HG02798 (cell line): ENCODE data around the gene NRP2.
A peak's percentile ranks its signal among the peaks of the same experiment; 100 is the strongest.

Source experiments
- ATAC-seq: cut with Tn5 transposase; IDR thresholded peaks from one replicate; pipeline ENCODE4 v1.9.1; 2021; ENCODE audit warnings: mild to moderate bottlenecking; ENCODE audit not compliant: unreplicated experiment, poor library complexity

The NRP2 gene

DNA sequence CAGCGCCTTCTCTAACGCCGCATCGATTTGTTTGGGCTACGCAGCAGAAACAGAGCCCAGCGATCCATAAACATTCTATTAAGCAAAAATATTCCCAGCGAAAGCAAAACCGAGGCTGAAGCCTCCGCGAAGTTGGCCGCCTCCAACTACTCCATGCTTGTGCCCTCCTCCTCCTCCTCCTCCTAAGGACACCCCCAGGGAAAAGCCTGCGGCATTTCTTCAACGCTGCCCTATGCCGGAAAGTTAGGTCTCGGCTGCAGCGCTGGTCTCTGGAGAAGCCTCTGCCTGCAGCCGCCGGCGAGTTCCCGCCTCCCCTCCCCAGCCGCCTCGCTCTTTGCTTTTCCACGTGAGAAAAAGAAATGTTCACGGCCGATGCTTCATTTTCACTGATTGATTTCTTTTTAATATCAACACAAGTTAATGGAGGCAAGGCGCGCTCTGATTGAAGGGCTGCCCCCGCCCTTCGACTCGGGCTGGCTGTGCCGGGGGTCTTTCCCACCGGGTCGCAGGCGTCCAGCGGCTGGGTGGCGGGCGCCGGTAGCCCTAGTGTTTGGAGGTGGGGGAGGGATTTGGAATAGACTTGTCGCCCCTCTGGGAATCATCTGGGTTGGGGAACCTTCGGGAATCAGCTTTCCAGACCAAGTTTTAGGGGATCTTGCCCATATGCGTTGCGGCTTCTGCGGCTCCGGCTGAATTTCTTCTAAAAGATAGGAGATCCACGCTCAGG is 3.9 kb downstream of the NRP2 start:
- ATAC-seq: no peak

DNA sequence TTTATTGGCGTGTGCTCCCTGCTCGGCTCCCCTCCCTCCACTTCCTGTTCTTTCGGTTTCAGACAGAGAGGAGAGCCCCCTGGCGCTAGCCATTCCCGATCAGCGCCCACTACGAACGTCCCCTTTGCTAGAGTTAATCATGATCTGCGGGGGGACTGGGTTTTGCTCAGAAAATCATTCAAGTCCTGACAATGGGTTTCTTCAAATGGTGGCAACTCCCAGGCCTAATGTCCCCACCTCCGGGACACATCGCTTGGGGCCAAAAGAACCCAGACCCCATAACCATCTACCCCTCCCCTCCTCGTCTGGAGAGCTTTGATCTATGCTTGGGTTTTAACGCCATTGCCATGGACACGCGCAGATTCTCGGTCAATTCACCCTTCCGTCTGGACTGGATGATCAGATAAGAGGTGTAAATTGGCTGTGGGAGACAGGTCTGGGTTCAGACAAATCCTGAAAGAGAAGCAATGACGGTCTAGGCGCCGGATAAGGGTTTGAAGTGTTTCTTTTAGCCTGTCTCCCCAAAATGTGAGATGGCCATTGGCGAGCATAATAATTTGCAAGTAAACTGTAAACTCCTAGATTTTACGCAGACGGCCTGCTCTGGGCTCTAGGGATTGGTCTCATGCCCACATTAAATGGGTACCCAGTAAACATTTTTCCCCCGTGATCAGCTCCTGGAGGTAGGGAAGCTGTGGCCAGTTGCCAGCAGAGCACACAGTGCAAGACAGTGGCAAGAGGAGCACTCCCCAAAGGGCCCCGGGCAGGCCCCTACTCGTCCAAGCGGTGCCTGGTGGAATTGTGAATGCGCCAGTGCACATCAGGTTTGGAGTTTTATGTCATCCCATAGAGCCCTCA is 4.7 kb downstream of the NRP2 start:
- ATAC-seq: no peak

DNA sequence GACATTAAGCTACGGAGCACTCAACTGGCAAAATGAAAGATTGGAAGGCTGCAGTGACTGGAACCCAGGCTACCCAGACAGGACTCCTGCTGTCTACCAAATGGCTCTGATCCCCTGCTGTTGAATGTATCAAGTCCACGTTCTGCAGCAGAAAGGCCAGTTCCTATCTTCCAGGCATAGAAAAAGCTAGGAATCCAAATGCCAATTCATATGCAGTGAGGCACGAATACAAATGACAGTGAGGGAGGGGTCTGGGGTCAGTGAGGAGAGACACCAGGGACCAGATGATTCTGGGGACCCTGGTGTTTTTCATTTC is 5.3 kb downstream of the NRP2 start:
- ATAC-seq: no peak

DNA sequence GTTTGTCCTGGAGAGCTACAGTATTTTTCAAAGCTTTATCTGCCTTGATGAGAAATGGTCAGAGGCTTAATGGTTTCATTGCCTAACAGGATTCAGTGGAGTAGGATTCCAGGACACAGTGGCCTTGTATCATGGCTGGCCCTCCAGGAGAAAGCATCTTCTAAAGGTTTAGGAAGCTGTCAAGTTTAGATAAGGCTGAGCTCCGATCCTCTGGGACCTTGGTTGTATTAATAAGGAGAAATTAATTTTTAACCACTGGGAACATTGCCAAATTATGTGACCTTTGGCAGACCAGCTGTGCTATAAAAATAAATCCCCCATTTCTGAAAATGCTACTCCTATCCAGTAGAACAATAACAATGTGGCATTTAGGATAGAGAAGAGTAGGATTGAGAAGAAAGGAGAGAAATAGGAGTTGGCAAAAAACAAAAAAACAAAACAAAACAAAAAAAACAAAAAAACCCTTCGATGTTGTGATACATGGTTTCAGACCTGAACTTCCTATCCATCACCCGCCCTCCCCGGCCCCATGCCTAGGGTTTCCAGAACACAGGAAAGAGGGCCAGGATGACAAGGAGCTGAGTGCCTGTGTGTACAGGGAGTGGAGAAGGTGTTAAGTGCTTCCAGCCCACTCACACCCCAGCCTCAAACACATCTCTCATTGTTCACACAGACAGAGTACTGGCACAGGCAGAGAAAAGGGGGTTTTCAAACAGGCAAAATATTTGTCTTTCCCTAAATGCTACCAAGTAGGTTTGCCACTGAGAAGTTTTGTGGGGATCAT is 6.3 kb downstream of the NRP2 start:
- no peak for ATAC-seq

DNA sequence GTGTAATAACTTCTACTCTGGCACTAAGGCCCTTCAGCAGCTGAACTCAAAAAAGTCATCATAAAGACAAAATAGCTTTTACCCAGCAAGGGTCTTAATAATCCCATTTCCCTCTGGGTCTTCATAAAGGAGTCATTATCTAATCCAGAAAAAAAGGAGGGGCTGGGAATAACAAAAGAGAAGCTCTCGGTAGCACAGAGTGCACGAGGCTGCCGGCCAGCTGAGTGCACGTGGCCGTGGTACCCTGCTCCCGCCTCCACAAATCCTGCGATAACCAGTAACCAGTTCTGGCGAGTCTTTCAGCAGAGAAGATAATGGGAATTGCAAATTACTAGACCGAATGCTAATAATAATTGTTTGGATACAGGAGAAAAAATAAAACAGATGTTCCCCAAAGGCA is 7.5 kb downstream of the NRP2 start:
- ATAC-seq: no peak

DNA sequence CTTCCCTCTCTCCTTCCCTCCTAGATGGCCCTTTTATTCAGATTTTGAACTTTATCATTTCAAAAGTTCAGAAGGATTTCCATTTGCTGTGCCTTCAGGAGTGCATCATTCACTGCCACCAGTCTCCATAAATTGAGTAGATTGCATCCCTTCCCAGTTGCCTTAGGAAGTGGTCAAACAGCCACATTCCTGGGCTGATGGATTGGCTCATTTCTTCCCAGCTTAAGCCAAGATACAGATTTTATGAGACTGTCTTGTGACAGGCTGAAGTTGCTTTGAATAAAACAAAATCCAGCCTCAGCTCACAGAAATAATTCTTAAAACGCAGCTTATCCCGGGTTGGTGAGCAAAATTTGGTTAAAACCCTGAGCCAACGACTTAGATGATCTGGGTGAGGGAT is 9.8 kb downstream of the NRP2 start:
- ATAC-seq: no peak

DNA sequence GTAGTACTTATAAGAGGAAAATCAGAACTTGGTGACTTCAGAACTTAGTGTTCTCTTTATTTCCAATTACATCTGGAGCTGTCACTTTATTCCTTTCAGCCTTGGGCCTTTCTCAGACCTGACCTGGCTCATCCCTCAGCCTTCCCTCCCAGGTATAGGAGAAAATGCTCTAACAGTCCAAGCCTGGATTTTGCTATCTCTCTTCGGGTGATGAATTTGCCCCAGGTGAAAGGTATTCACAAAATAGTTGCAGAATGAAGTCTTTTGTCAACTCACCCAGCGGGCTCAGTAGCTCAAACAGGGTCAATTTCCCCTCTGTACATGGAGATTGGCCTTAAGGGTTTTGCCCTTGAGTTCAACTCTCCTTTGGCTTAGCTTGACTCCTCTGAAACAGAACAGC is 12.0 kb downstream of the NRP2 start:
- ATAC-seq: no peak

DNA sequence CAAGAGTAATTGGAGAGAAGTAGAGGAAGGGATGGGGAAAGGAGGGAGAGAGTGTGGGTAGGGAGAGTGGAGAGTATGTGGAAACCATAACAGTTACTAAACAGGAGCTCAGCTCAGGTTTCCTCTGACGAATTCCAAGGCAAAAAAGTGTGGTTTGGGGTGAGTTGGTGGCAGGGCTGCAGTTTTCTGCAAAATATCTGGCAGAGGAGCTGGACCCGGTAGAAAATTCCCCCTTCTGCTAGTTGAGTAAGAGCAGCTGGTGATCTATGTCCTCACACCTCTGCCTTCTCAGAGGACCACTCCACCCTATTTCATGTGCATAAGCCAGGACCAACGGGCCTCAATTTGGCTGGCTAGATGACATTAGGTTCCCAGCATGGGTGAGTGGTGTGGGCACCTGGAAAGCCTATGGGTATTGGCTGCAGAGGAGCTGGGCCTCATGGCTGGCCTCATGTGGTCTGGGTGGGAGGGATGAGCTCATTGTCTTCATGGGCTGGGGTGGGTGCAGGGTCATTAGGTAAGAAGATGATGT is 13.2 kb downstream of the NRP2 start:
- no peak for ATAC-seq

DNA sequence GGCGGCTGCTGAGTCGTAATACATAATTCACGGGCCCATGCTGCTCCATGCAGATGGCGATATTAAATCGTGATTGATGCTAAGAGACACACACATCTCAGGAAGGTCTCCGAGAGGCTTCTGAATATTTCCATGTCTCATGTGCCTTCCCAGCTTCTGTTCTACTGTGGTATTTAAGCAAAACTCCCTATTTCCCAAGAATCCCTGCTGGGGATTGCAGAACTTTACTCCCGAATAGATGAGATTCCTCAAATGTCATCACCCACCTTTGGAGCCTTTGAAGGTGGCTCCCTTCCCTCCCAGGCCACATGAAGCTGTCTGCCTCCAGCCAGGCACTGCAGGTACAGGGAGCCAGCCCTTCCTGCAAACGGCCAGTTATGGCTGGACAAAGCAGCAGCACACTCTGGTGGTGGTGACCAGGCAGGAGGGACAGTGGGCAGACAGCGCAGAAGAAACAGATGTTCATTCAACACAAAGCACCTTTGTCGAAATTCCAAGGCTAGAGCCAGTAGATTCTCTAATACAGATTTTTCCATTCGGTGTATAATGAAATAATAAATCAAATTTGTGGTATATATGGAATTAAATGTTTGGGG is 14.1 kb downstream of the NRP2 start:
- ATAC-seq: no peak

DNA sequence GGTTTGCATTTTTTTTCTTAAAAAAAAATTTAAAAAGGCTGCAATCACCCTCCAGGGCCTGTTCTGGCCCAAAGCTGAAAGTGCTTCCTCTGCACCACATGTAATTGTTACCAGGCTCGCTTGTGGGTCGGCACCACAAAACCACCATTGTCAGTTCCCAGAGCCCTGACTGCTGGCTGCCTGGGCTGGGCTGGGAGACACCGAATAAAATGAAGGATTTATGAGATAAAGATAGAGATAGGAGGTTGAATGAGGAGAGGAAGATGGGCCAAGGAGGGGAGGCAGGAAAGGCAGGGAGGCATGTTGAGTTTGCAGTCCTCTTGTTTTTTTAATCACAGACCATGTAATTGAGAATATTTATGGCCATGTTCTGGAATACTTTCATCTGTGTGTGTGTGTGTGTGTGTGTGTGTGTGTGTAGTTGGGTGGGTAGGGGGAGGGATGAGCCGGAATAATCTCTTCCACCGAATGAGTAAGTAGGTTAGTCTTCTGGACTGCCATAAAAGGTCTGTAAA is 14.7 kb downstream of the NRP2 start:
- no peak for ATAC-seq

DNA sequence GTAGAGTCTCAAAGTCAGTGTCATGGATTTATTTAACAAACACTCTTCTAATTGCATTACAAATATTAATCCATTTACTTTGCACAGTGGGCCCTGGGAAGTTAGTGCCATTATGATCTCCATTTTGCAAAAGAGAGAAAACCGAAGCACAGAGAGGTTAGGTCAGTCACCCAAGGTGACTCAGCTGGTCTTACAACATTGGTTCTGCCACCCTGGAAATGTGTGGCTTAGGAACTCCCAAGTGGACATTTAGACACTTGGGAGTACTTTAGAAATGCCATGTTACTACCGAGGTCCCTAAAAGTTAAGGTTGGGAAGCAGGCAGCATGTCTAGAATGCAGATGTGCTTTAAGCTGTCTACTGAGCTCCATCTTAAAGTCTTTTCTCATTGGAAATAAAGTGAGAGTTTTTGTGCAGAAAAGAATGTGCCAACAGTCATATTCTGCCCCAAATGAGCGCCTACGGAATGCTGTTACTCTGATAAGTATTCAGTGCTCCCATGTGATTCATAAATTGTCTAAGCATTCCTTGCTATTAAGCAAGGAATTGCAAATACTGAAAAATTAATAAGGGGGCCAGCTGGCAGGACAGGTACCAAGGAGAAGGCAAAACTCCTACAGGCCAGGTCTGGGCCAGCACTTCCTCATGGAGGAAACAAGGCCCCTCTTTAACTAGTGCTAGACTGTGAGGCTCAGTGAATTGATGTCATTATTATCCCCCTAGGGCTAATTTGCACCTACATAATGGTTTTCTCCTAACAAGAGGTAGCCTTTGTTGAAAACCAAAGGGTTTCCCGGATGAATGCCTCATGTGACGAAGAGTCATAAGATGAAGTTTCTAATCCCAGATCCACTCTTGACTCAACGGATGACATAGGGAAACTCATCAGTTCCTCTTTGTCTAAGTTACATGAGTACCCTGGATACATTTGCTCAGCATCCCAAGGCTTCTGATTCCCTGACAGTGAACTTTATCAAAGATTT is 16.3 kb downstream of the NRP2 start:
- no peak for ATAC-seq

DNA sequence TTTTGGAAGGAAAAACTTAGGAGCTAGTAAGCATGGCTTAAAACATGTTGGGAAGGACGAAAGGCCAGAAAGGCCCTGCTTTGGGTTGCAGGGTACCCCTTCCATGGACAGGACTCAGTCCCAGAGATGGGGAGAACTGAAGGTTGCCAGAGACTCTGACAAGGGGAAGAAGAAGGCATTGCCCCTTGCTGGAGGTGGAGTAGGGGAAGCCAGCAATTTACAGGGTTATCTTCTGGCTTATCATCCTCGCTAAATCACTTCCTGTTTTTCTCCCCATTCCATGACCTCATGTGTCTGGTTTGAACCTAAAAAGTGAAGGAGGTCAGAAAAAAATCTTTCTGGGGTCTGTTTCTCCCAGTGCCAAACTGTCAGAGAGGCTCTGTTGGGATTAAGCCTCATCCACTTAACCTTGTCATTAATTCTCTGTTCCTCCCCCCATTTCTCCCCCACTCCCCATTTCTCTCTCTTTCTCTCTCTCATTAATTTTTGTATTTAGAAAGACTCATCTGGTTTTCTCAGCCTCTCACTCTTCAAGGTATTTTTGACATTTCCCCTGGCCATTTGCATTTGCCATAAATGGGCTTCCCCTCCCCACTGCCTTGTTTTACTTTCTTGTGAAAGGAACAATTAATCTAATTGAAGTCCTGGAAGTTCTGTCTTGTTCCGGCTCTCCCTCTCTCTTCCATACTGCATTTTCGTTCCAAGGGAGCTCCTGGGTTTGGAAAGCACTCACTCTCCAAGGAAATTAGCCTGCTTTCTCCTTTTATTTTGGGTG is 17.4 kb downstream of the NRP2 start:
- no peak for ATAC-seq

DNA sequence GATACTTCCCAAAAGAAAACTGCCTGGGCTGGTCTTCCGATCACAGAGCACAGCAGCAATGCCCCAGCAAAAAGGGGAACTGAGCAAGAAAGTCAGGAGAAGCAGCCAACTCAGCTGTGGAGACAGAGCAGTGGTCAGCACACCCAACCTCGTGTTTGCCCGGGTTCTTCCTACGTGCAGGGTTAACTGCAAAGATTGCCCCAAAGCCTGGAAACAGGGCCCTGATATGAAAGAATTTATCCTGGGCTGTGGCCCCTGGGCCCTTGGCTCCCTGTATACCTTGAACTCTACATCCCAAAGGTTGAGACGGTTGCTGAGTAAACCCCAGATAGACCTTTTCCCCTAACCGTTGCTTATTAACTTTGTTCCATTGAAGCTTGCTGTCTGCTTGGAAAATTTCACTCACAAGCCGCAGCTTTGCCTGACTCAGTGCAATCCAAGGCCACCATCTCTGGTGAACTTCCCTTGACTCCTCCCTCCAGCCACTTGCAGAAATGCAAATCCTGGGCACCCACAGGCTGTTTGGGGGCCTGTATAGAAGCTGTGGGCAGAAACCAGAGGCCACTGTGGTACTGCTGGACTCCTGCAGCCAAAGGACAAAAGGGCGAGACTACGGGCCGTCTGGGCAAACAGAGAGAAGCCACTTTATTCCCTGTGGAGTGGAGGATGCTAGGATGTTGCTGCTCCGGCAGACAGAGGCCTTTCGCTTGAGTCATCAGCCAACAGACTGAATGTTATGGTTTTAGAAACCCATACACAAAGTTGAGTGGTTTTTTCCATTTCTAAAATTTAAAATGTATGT is 18.2 kb downstream of the NRP2 start:
- ATAC-seq: peak; percentile 89

DNA sequence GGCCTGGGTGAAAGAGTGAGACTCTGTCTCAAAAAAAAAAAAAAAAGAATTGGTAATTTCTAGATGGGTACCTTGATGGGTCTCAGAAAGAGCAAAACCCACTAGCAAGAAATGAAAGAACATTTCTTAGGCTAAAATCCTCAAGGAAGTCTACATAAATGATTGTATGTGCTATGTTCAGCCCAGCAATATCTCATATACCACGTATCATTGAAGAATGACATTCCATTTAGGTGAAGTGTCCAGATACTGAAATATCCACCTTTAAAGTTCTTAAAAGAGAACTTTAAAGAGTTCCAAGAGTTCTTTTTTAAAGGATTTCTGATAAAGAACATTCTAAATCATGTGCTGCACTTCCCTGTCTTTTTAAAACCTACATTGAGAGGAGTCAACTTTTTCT is 19.2 kb downstream of the NRP2 start:
- no peak for ATAC-seq

DNA sequence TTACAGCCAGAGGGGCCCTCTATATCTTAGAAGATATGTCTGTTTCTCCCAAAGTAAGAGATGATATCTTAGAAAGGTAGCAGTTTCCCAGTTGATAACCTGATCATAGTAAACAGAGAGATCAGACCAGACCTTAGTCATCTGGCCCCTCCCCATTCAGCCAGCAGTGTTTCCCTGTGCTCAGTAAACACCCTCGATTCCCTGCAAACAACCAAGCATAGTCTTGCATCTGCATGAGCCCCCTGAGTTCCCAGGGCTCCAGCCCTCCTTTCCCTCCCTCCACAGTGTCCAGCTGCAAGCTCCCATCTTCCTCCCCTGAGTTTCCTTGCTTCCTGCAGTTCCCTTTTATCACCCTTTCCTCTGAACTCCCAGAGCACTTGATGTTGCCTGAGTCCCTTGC is 20.3 kb downstream of the NRP2 start:
- no peak for ATAC-seq

DNA sequence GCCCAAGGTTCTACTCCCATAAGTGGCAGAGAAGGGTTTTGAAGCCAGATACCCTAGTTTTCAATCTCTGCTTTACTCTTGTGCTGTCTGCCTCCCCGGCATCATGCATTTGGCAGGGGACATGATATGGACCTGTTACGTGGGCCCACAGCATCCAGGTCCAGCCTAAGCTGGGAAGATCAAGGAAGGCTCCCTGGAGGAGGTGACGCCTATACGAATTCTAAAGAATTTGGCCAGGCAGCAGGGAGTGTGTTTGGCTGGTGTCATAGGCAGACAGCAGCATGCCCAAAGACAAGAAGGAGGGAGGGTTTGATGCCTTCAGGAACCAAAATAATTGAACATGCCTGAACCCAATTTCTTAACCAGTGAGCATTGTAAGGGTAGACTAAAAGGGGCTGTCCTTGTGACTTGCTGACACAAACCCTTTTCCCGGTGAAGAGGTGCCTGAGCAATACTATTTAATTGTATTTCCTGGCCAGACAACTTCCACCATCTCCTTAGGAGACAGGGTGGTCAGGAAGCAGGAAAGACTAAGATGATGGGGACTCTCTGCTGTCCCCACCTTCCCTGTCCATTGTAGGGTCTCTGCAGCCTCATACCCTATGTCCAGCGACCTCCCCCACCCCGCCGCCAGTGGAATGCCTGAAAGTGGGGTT is 21.3 kb downstream of the NRP2 start:
- no peak for ATAC-seq

DNA sequence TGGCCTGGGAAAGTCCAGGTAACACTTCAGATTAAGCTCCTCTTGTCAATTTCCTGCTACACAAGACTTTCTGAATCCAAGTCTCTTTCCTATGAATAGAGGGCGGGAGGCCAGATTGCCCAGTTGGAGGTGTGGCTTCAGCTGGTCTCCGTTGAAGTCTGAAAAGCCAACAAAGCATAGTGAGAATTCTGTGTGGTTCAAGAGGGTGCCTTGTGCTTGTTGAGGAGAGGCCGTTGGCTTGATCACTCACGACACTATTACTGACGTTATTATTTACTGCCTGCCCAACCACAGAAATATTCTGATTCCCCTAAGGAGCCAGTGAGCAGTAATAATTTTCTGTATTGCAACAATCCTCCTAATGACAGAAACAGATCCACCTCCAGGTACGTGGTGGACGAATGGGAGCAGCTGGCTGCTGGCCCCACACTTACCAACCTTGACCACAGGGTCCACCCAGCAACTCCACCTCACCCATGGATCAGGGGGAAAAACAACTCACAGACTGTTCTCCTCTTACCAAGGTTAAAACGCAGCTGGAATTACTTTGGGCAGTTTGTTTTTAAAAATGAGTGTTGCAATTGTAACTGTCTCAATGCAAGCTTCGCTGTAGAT is 21.9 kb downstream of the NRP2 start:
- ATAC-seq: no peak
